Measurements from ENCODE around the gene FBXL17.

FBXL17 gene

DNA sequence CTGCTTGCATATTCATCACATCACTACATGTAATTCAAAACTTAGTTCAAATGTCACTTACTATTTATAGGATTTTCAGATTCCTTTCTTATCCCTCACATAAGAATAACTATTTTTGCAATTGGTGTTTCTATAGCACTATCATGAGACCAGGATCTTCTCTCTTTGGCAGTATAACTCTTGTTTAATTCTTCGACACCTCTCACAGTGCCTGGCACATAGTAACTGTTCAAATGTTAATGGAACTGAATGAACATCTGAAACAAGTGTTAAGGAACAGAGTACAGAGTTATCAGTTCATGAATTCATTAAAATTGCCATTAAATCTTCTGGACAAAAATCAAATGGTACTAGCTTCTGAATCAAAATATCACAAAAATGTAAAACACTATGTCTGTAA lies 40.0 kb downstream of the FBXL17 start:
- no peak for TF ChIP-seq FOXP2 (optimal IDR thresholded peaks at IDR 0.05; ENCODE audit: borderline replicate concordance, extremely low read depth, extremely low read length, insufficient read depth)
- TF ChIP-seq TAF1 (IDR thresholded peaks at IDR 0.05; ENCODE audit: borderline replicate concordance, insufficient read depth, low read length), result no peak
- TF ChIP-seq SIN3A (IDR thresholded peaks at IDR 0.05; ENCODE audit: borderline replicate concordance, insufficient read depth, low read length), result no peak
- no peak for TF ChIP-seq POLR2AphosphoS5 (IDR thresholded peaks at IDR 0.05; ENCODE audit: low read depth, low read length)
- TF ChIP-seq, protein P1, sequence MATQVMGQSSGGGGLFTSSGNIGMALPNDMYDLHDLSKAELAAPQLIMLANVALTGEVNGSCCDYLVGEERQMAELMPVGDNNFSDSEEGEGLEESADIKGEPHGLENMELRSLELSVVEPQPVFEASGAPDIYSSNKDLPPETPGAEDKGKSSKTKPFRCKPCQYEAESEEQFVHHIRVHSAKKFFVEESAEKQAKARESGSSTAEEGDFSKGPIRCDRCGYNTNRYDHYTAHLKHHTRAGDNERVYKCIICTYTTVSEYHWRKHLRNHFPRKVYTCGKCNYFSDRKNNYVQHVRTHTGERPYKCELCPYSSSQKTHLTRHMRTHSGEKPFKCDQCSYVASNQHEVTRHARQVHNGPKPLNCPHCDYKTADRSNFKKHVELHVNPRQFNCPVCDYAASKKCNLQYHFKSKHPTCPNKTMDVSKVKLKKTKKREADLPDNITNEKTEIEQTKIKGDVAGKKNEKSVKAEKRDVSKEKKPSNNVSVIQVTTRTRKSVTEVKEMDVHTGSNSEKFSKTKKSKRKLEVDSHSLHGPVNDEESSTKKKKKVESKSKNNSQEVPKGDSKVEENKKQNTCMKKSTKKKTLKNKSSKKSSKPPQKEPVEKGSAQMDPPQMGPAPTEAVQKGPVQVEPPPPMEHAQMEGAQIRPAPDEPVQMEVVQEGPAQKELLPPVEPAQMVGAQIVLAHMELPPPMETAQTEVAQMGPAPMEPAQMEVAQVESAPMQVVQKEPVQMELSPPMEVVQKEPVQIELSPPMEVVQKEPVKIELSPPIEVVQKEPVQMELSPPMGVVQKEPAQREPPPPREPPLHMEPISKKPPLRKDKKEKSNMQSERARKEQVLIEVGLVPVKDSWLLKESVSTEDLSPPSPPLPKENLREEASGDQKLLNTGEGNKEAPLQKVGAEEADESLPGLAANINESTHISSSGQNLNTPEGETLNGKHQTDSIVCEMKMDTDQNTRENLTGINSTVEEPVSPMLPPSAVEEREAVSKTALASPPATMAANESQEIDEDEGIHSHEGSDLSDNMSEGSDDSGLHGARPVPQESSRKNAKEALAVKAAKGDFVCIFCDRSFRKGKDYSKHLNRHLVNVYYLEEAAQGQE (IDR thresholded peaks at IDR 0.05; ENCODE audit: insufficient read depth in 1 of 2, low read depth in 2 of 2, low read length in 2 of 2), result no peak

DNA sequence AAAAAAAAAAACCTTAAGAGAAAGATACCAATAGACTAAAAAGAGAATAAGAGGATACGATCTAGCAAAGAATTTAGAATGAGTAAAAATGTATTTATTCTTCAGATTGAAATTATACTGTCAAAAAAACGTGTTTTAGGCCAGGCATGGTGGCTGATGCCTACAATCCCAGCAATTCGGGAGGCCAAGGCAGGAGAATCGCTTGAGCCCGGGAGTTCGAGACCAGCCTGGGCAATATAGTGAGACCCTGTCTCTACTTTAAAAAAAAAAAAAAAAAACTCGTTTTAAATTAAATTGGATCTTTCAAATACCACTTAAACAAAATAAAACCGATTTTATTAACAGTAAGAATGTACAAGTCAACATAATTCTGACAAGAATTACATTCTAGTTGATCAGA lies 41.8 kb downstream of the FBXL17 start:
- no peak for TF ChIP-seq TAF1 (IDR thresholded peaks at IDR 0.05; ENCODE audit: borderline replicate concordance, insufficient read depth, low read length)
- TF ChIP-seq, protein P1 (IDR thresholded peaks at IDR 0.05; ENCODE audit: insufficient read depth in 1 of 2, low read depth in 2 of 2, low read length in 2 of 2), result no peak
- TF ChIP-seq FOXP2 (optimal IDR thresholded peaks at IDR 0.05; ENCODE audit: borderline replicate concordance, extremely low read depth, extremely low read length, insufficient read depth), result no peak
- no peak for TF ChIP-seq SIN3A (IDR thresholded peaks at IDR 0.05; ENCODE audit: borderline replicate concordance, insufficient read depth, low read length)
- TF ChIP-seq POLR2AphosphoS5 (IDR thresholded peaks at IDR 0.05; ENCODE audit: low read depth, low read length), result no peak

DNA sequence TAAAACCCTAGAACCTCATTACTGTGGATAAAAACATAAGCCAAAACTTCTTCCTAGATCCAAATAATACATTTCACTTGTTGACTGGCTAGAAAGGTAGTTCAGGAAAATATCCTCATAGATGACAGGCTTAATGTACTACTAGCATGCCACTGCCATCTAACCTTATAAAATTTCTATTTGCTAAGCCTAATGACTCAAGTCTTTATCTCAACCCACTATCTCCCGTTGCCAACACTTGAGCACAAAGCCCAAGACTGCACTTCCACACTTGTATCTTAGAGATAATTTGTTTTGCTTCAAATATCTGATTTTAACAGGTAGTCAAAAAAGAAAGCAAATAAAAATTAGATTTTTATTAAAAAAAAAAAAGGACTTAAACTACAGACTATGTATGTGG lies 42.7 kb downstream of the FBXL17 start:
- no peak for TF ChIP-seq SIN3A (IDR thresholded peaks at IDR 0.05; ENCODE audit: borderline replicate concordance, insufficient read depth, low read length)
- TF ChIP-seq, protein P1 (IDR thresholded peaks at IDR 0.05; ENCODE audit: insufficient read depth in 1 of 2, low read depth in 2 of 2, low read length in 2 of 2), result no peak
- no peak for TF ChIP-seq TAF1 (IDR thresholded peaks at IDR 0.05; ENCODE audit: borderline replicate concordance, insufficient read depth, low read length)
- no peak for TF ChIP-seq FOXP2 (optimal IDR thresholded peaks at IDR 0.05; ENCODE audit: borderline replicate concordance, extremely low read depth, extremely low read length, insufficient read depth)
- TF ChIP-seq POLR2AphosphoS5 (IDR thresholded peaks at IDR 0.05; ENCODE audit: low read depth, low read length), result no peak

DNA sequence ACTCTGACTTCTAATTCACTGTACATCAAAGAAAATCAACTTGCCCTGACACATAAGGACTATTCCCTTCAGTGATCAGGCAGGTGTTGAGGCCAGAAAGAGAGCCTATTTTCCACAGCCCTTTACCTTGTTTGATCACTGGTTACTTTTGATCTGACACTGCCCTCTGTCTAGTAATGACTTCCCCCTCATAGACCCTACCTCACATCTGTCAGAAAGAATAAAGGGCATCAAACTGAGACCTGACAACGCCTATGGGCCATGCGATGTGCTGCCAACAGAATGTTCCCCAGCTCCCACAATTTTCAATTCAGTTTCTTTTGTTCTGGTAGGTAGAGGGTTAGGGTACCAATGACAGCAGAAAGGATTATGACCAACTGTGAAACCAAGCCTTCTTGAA lies 47.7 kb downstream of the FBXL17 start:
- TF ChIP-seq FOXP2 (optimal IDR thresholded peaks at IDR 0.05; ENCODE audit: borderline replicate concordance, extremely low read depth, extremely low read length, insufficient read depth) (no peak), SIN3A (IDR thresholded peaks at IDR 0.05; ENCODE audit: borderline replicate concordance, insufficient read depth, low read length) (no peak), POLR2AphosphoS5 (IDR thresholded peaks at IDR 0.05; ENCODE audit: low read depth, low read length) (no peak), TAF1 (IDR thresholded peaks at IDR 0.05; ENCODE audit: borderline replicate concordance, insufficient read depth, low read length) (no peak)
- TF ChIP-seq, protein P1 (IDR thresholded peaks at IDR 0.05; ENCODE audit: insufficient read depth in 1 of 2, low read depth in 2 of 2, low read length in 2 of 2), result no peak

DNA sequence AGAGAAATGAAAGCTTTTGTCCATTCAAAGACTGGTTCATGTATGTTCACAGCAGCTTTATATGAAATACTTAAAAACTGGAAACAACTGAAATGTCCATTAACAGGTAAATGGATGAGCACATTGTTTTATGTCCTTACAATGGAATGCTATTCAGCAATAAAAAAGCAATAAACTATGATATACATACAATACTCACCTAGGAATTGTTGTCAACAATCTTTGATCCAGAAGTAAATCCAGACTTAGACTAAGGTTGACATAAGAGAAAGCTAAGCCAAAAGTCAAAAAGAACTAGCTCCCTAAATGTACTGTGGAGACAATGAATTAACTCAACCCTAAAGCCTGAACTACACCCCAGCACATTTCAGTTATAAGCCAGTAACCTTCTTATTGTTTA lies 54.9 kb downstream of the FBXL17 start:
- TF ChIP-seq TAF1 (IDR thresholded peaks at IDR 0.05; ENCODE audit: borderline replicate concordance, insufficient read depth, low read length) (no peak), POLR2AphosphoS5 (IDR thresholded peaks at IDR 0.05; ENCODE audit: low read depth, low read length) (no peak), SIN3A (IDR thresholded peaks at IDR 0.05; ENCODE audit: borderline replicate concordance, insufficient read depth, low read length) (no peak), FOXP2 (optimal IDR thresholded peaks at IDR 0.05; ENCODE audit: borderline replicate concordance, extremely low read depth, extremely low read length, insufficient read depth) (no peak)
- TF ChIP-seq, protein P1 (IDR thresholded peaks at IDR 0.05; ENCODE audit: insufficient read depth in 1 of 2, low read depth in 2 of 2, low read length in 2 of 2), result no peak
